Lung (tissue), 12 donors: Measurements from ENCODE around the gene GPC2. TPM values are rescaled to one million over a fixed set of nuclear protein-coding genes. Genes with fewer than 3 reads are reported as not detected.
A peak's percentile ranks its signal among the peaks of the same experiment; 100 is the strongest.
"Not testable (repeated sequence)": the region's sequence is repeated elsewhere in the genome, so short reads cannot be mapped to it uniquely, and the experiment has no call there.

Experiments used
- ATAC-seq: fragments of 200-7000 bp; cut with Tn5 transposase; one replicate; pipeline ENCODE4 v1.9.1; 2020; ENCODE audit warnings: moderate number of reproducible peaks; ENCODE audit not compliant: insufficient read depth, low FRiP score
- DNase-seq, 3 donors: peaks; one replicate each; pipeline ENCODE4 v3.0.0-alpha.2; 2013 to 2017
- H3K27ac ChIP-seq, 2 donors: one replicate each; pipeline ENCODE4 v1.5.1; 2013; ENCODE audit warnings: mild to moderate bottlenecking in 2 of 2, moderate library complexity in 2 of 2, control low read depth in 1 of 2, inconsistent platforms in 1 of 2, low read depth in 1 of 2, low read length in 1 of 2
- H3K27me3 ChIP-seq, 3 donors: one replicate each; pipeline ENCODE4 v1.5.1; 2013; ENCODE audit warnings: low read length in 2 of 3; ENCODE audit not compliant: control insufficient read depth in 3 of 3, insufficient read depth in 3 of 3
- H3K36me3 ChIP-seq, 4 donors: one replicate each; pipeline ENCODE4 v1.5.1; 2013; ENCODE audit warnings: low read length in 4 of 4, mild to moderate bottlenecking in 1 of 4, moderate library complexity in 1 of 4; ENCODE audit not compliant: control insufficient read depth in 4 of 4, insufficient read depth in 4 of 4
- H3K4me1 ChIP-seq, 5 donors: one replicate each; pipeline ENCODE4 v1.5.1; 2013; ENCODE audit warnings: low read length in 5 of 5, mild to moderate bottlenecking in 2 of 5, moderate library complexity in 1 of 5; ENCODE audit not compliant: control insufficient read depth in 5 of 5, insufficient read depth in 5 of 5
- H3K4me3 ChIP-seq: one replicate; pipeline ENCODE4 v1.5.1; 2013; ENCODE audit warnings: mild to moderate bottlenecking, control low read depth, moderate library complexity
- H3K9ac ChIP-seq, 2 donors: one replicate each; pipeline ENCODE4 v1.5.1; 2013; ENCODE audit warnings: low read length in 2 of 2, control low read depth in 1 of 2; ENCODE audit not compliant: insufficient read depth in 1 of 2
- H3K9me3 ChIP-seq, 4 donors: one replicate each; pipeline ENCODE4 v1.5.1; 2013; ENCODE audit warnings: low read length in 3 of 4, mild to moderate bottlenecking in 1 of 4, moderate library complexity in 1 of 4; ENCODE audit not compliant: control insufficient read depth in 4 of 4, insufficient read depth in 3 of 4
- WGBS, 2 donors: extraction: QIAGEN DNeasy Blood & Tissue Kit; methylation state at CpG; one replicate each; pipeline ENCODE4 v1.1.7; 2013; 5-methylcytosine and 5-hydroxymethylcytosine counted together
- polyA plus RNA-seq, 2 donors: library from polyadenylated mRNA; stranded (reverse); fragments of 200-250 nt; gene quantifications; one replicate each; pipeline ENCODE4 v1.2.1, GENCODE V29; 2013
- total RNA-seq, 2 donors: library from RNA; depleted of rRNA in 1 of 2; stranded (reverse); fragments of >200 nt in 1 of 2; gene quantifications; one replicate each; pipeline ENCODE4 v1.2.1, GENCODE V29; 2014 to 2021
- TF ChIP-seq, protein P1 (sequence below): IDR thresholded peaks from 2 replicates; pipeline ENCODE4 v1.5.1; 2012; ENCODE audit warnings: mild to moderate bottlenecking; ENCODE audit errors: control extremely low read depth, extremely low read depth
- donor health status: control.
- donor health status: control.
- donor health status: Bipolar disorder and iron deficiency.
- donor health status: healthy.
- donor health status: DM: yes; HTN: yes; CAD: no.

The GPC2 gene
- total and polyA plus RNA-seq, 4 donors, result 0.61 to 2.1 (median 1.0) TPM

DNA sequence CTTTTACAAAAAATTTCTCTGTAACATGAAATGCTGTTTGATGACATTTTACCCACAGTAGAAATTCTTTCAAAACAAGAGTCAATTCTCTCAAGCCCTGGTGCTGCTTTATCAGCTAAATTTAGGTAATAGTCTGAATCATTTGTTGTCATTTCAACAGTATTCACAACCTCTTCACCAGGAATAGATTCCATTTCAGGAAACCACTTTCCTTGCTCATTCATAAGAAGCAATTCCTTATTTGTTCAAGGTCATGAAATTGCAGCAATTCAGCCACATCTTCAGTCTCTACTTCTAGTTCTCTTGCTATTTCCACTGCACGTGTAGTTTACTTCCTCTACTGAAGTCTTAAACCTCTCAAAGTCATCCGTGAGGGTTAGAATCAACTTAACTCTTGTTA is 14.6 kb upstream of the GPC2 start:
- H3K36me3 ChIP-seq, result no peaks in the 10 kb centered on the region
- H3K4me3 ChIP-seq, result no peak overlapping the region
- DNase-seq (no peak), ATAC-seq (no peak)
- no peak overlapping the region for H3K27ac ChIP-seq
- H3K9ac ChIP-seq, result no peak overlapping the region
- H3K9me3 ChIP-seq, result no peaks in the 10 kb centered on the region
- H3K4me1 ChIP-seq, result no peaks in the 10 kb centered on the region
- TF ChIP-seq, protein P1, sequence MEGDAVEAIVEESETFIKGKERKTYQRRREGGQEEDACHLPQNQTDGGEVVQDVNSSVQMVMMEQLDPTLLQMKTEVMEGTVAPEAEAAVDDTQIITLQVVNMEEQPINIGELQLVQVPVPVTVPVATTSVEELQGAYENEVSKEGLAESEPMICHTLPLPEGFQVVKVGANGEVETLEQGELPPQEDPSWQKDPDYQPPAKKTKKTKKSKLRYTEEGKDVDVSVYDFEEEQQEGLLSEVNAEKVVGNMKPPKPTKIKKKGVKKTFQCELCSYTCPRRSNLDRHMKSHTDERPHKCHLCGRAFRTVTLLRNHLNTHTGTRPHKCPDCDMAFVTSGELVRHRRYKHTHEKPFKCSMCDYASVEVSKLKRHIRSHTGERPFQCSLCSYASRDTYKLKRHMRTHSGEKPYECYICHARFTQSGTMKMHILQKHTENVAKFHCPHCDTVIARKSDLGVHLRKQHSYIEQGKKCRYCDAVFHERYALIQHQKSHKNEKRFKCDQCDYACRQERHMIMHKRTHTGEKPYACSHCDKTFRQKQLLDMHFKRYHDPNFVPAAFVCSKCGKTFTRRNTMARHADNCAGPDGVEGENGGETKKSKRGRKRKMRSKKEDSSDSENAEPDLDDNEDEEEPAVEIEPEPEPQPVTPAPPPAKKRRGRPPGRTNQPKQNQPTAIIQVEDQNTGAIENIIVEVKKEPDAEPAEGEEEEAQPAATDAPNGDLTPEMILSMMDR, result no peak
- no peaks in the 10 kb centered on the region for H3K27me3 ChIP-seq
- WGBS, 2 donors, result 15 to 27% methylated on average over 2 of the region's 2 CpGs

GRCh38 chr7:100190048-100190711 is 13.0 kb upstream of the GPC2 start:
- H3K4me1 ChIP-seq, result no peaks in the 10 kb centered on the region
- 59 to 64% methylated on average over 4 of the region's 4 CpGs for WGBS, 2 donors
- no peak overlapping the region for H3K27ac ChIP-seq
- TF ChIP-seq, protein P1, result no peak
- no peak overlapping the region for H3K4me3 ChIP-seq
- ATAC-seq, result no peak
- no peaks in the 10 kb centered on the region for H3K36me3 ChIP-seq
- no peaks in the 10 kb centered on the region for H3K27me3 ChIP-seq
- H3K9ac ChIP-seq, result no peak overlapping the region
- peak in 2 of 3 donors; percentile 41 to 53 for DNase-seq
- no peaks in the 10 kb centered on the region for H3K9me3 ChIP-seq

DNA sequence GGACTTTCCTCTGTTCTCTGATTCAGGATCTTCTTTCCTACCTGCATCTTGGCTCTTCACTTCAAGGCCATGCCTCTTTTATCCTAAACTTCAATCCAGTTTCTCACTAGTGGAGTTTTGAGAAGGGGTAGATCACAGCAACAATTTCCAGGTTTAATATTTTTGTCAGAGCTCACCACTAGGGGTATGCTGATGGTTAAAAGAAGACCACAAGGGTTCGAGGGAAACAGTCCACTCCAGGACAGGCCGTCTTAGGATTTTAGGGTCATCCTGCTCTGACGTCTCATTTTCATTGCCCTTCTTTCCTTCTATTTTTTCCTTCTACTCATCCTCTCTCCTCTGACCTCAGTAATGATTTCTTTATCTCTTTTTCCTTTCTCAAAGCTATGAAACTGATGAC is 11.9 kb upstream of the GPC2 start:
- ATAC-seq (no peak), DNase-seq (no peak)
- TF ChIP-seq, protein P1, result no peak
- Histone ChIP-seq H3K4me1 (no peaks in the 10 kb centered on the region), H3K4me3 (no peak overlapping the region), H3K27me3 (no peaks in the 10 kb centered on the region), H3K27ac (no peak overlapping the region), H3K9ac (no peak overlapping the region), H3K9me3 (no peaks in the 10 kb centered on the region), H3K36me3 (no peaks in the 10 kb centered on the region)
- WGBS, 2 donors, result 78 to 79% methylated on average over 3 of the region's 3 CpGs

DNA sequence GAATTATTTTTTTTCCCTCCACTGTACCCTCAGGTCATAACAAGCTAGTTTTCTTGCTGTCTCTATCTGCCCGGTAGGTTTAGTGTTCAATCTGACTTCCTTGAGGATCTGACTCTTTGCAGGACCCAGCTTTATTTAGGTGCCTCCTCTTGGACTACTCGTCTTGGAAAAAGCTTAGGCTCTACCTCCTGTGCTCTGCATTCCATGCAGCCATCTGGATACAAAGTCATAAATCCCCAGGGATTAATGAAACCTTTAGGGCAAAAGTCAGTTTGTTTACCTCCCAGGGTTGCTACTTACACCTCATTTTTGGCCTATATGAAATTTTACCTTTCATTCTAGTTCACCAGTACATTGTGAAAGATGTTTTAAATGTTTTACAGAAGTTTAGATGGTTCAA is 8.5 kb upstream of the GPC2 start:
- Histone ChIP-seq H3K27ac (no peak overlapping the region), H3K9me3 (no peaks in the 10 kb centered on the region), H3K4me1 (no peaks in the 10 kb centered on the region), H3K27me3 (no peaks in the 10 kb centered on the region), H3K36me3 (no peaks in the 10 kb centered on the region), H3K9ac (no peak overlapping the region), H3K4me3 (no peak overlapping the region)
- ATAC-seq, result no peak
- no peak for DNase-seq
- TF ChIP-seq, protein P1, result no peak
- 79 to 91% methylated on average over 2 of the region's 2 CpGs for WGBS, 2 donors

DNA sequence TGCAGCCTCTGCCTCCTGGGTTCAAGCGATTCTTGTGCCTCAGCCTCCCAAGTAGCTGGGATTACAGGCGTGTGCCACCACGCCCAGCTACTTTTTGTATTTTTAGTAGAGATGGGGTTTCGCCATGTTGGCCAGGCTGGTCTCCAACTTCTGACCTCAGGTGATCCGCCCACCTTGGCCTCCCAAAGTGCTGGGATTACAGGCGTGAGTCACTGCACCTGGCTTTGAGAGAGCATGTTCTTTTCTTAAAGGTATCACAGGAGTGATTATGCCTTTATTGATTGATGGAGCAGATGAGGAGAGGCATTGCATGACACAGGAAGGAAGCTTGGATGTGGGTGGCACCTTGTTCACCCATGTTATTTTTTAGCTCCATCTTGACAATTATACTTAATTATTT is 5.9 kb upstream of the GPC2 start:
- H3K4me3 ChIP-seq, H3K36me3 ChIP-seq, H3K27ac ChIP-seq, H3K9ac ChIP-seq, ATAC-seq, H3K9me3 ChIP-seq, H3K27me3 ChIP-seq, H3K4me1 ChIP-seq, DNase-seq: not testable (repeated sequence)
- WGBS, 2 donors, result 91 to 97% methylated on average over 6 of the region's 6 CpGs
